Astrocyte (in vitro differentiated cells and primary cell): ENCODE measurements around the gene PHF21B.

Source experiments
- CTCF ChIP-seq: IDR thresholded peaks from 2 replicates; pipeline ENCODE4 v1.5.1; 2011; ENCODE audit warnings: low read depth, mild to moderate bottlenecking, inconsistent platforms, low read length, moderate library complexity; ENCODE audit not compliant: insufficient read depth
- EZH2 ChIP-seq: IDR thresholded peaks from 2 replicates; pipeline ENCODE4 v1.6.1; 2012; ENCODE audit warnings: mild to moderate bottlenecking, low read length, inconsistent platforms; ENCODE audit not compliant: insufficient read depth

DNA sequence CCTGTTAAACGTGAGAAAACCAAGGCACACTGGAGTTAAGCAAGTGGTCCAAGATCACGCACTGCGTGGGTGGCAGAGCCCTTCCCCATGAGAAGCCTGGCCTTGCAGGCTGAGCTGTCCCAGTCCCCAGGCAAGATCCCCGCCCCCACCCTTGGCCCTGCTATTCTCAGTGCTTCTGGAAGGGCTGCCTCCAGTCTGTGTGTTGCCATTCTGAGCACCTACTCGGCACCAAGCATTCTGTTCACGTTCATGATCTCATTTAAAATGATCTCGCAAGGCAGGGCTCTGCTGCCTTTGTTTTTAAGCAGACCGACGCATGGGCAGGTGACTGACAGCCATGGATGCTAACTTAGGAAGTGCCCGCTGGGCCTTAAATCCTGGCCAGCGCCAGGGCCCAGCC is 62.8 kb downstream of the PHF21B start:
- no peak for TF ChIP-seq CTCF
- no peak for TF ChIP-seq EZH2
